Right ventricle myocardium inferior (tissue), 1 donor: ENCODE measurements around the gene B4GALT1. TPM values are rescaled to one million over a fixed set of nuclear protein-coding genes. Genes with fewer than 3 reads are reported as not detected.
"Not testable (repeated sequence)": the region's sequence is repeated elsewhere in the genome, so short reads cannot be mapped to it uniquely, and the experiment has no call there.

ENCODE experiments used
- ATAC-seq: fragments of 200-7000 bp; cut with Tn5 transposase; one replicate; pipeline ENCODE4 v1.9.1; 2020; ENCODE audit warnings: mild to moderate bottlenecking, moderate library complexity
- DNase-seq: peaks from one replicate; pipeline ENCODE4 v3.0.0; 2021; ENCODE audit errors: missing footprints
- intact Hi-C: fragments of 100-400 bp; cut with DNase I; formaldehyde crosslinking; loops from one replicate; pipeline ENCODE4 v1.11.0; 2022
- total RNA-seq: library from RNA; stranded (reverse); fragmentation: NEBNext Ultra II Directional; extraction: Animal tissue kit (Norgen Biotek cat#: 25700); gene quantifications from one replicate; pipeline ENCODE4 v1.2.1, GENCODE V29; 2021
- donor health status: DM: no; HTN: yes; CAD: no; lungs with severe emphysema.

Gene B4GALT1
- total RNA-seq, 1 donor from 2014 or later: 43.6 TPM

GRCh38 chr9:33092634-33093033, 74.5 kb downstream of the B4GALT1 start:
- no peak for DNase-seq
- intact Hi-C loops: no loop called here
- no peak for ATAC-seq

- ATAC-seq, DNase-seq, intact Hi-C loops: not testable (repeated sequence)
These were observed 81.5 kb downstream of the B4GALT1 start for GRCh38 chr9:33085672-33086071.

- intact Hi-C loops: no loop called here
- DNase-seq (no peak), ATAC-seq (peak; percentile 23)
These were observed 84.4 kb downstream of the B4GALT1 start for GRCh38 chr9:33082538-33083326.

- ATAC-seq (no peak), DNase-seq (no peak)
- intact Hi-C loops: no loop called here
These were observed 85.0 kb downstream of the B4GALT1 start for GRCh38 chr9:33082128-33082527.

- intact Hi-C loops: loop anchor here (1.0 to 2.0 kb wide), 2 partner anchors 90 to 144 kb away; no protein-coding TSS in a partner anchor
- DNase-seq (no peak), ATAC-seq (peak; percentile 56)
These were observed 85.8 kb downstream of the B4GALT1 start for GRCh38 chr9:33081128-33081851.

- intact Hi-C loops: loop anchor here (2.0 kb wide), 1 partner anchor 90 kb away; no protein-coding TSS in a partner anchor
- ATAC-seq (no peak), DNase-seq (no peak)
These were observed 86.6 kb downstream of the B4GALT1 start for GRCh38 chr9:33080534-33080933.

- peak; percentile 99 for DNase-seq
- intact Hi-C loops: loop anchor here (2.0 kb wide), 1 partner anchor 32 kb away; no protein-coding TSS in a partner anchor
These were observed 90.8 kb downstream of the B4GALT1 start, which contains the start of gene SMU1 for GRCh38 chr9:33076046-33077004. Gene SMU1 (minus strand): TSS chr9:33076674. CDS start chr9:33076608, 66 bp downstream.

GRCh38 chr9:33068991-33069390, 98.1 kb downstream of the B4GALT1 start:
- DNase-seq (no peak), ATAC-seq (no peak)
- intact Hi-C loops: no loop called here

More at GRCh38 chr9:33076046-33077004, 90.8 kb downstream of the B4GALT1 start, which contains the start of gene SMU1:
- ATAC-seq: peak; percentile 99

GRCh38 chr9:33065157-33066076, 101.7 kb downstream of the B4GALT1 start:
- no peak for ATAC-seq
- intact Hi-C loops: no loop called here
- no peak for DNase-seq

Other genes starting within 250 kb of the B4GALT1 start
- gene APTX, start 165.7 kb downstream of the B4GALT1 start, total RNA-seq: 12.2 TPM
- 82.3 TPM for gene DNAJA1, start 142.1 kb downstream of the B4GALT1 start, total RNA-seq
- gene SMU1, start 90.7 kb downstream of the B4GALT1 start, total RNA-seq: 15.2 TPM
- gene SPINK4, start 72.8 kb upstream of the B4GALT1 start, total RNA-seq: not detected
- gene BAG1, start 97.4 kb upstream of the B4GALT1 start, total RNA-seq: 132 TPM
- gene CHMP5, start 97.7 kb upstream of the B4GALT1 start, total RNA-seq: 51.5 TPM
- gene NFX1, start 123.2 kb upstream of the B4GALT1 start, total RNA-seq: 29.3 TPM
- gene AQP7, start 235.2 kb upstream of the B4GALT1 start, total RNA-seq: 147 TPM